Stimulated activated naive CD8-positive, alpha-beta T cell treated with anti-CD3 and anti-CD28 coated beads, Interleukin-15, Interleukin-2, amounts not matched to agents 100 ng/mL and 50 ng/mL, for 24 hours (primary cell): ENCODE results near the gene MOB2.

Experiments
- H3K27ac Mint-ChIP-seq: one replicate; pipeline ENCODE4 v1.8.0; 2021; ENCODE audit warnings: mild to moderate bottlenecking, mixed read lengths
- H3K27me3 Mint-ChIP-seq: one replicate; pipeline ENCODE4 v1.8.0; 2021; ENCODE audit warnings: mixed read lengths
- H3K36me3 Mint-ChIP-seq: one replicate; pipeline ENCODE4 v1.8.0; 2021; ENCODE audit warnings: low read depth, mixed read lengths
- H3K4me1 Mint-ChIP-seq: one replicate; pipeline ENCODE4 v1.8.0; 2021; ENCODE audit warnings: low read depth, mixed read lengths
- H3K4me3 Mint-ChIP-seq: one replicate; pipeline ENCODE4 v1.8.0; 2021; ENCODE audit warnings: mild to moderate bottlenecking, mixed read lengths
- H3K9me3 Mint-ChIP-seq: one replicate; pipeline ENCODE4 v1.8.0; 2021; ENCODE audit warnings: mixed read lengths

MOB2 gene

DNA sequence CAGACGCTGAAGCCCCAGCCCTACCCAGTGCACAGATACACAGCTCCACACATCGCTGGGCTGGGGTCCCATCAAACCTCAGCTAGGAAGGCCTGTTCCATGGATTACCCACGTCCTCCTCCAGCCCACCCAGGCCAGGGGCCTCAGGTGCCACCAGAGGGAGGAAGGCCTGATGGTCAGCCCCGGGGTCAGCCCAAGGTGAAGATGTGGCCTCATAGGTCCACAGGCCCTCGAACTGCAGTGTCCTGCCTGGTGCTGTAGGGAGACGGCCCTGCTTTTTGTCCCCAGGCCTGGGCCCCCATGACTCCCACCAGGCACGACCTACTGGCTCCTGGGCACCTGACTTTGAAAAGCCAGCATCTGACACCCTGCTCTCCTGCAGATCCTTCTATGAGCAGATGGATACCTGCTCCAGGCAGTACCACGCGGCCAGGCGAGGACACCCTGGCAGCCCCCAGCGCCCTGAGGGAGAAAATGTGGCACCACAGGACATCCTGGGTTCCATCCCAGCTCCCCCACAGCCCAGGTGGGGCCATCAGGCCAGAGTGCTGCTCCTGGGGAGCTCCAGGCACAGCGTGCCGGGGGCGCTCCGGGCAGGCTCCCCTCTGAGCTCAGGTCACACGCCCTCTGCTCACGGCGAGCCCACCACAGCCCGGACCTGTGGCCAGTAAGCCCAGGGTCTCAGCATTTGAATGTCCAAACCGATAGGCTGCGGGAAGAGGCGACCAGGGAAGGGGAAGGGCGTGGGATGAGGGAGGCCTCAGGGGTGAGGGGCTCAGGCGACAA, 15.8 kb upstream of the MOB2 start:
- H3K9me3 Mint-ChIP-seq = peaks cover 4% of the 10 kb centered on the region
- H3K4me1 Mint-ChIP-seq = peaks cover 18% of the 10 kb centered on the region
- H3K36me3 Mint-ChIP-seq = peaks cover 15% of the 10 kb centered on the region
- no peak overlapping the region for H3K4me3 Mint-ChIP-seq
- no peaks in the 10 kb centered on the region for H3K27me3 Mint-ChIP-seq
- no peak overlapping the region for H3K27ac Mint-ChIP-seq

DNA sequence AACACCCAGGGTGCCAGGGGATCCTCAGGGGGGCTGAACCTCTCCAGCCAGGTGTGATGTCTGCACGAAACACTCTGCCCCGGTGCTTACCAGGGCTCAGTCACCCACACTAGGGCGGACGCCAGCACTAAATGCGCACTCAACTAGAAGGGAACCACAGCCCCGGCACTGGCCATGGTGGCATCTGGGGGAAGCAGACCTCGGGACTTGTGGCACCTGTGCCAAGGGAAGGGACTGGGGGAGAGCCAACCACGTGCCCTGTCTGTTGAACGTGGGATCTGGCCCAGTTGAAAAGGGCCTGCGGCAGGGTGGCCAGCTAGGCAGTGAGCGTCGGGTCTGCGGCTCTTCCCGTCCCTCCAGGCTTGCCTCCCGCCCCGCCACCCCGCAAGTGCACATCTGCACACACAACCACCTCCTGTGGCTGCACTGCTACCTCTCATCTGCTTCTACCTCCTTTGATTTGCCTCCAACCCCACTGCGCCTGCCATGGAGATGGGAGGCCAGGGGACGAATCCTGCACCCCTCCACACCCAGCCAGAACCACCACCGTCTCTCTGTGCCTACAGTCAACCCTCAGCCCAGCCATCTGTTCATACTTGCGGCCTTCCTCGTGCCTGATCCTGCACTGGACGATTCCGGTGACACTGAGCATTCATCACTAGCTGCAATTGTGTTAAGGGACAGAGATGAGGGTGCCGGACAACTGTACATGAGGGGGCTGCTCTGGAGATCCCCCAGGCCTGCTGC, 15.0 kb upstream of the MOB2 start:
- peaks cover 15% of the 10 kb centered on the region for H3K36me3 Mint-ChIP-seq
- H3K4me1 Mint-ChIP-seq = peaks cover 26% of the 10 kb centered on the region
- H3K27ac Mint-ChIP-seq = no peak overlapping the region
- peaks cover 4% of the 10 kb centered on the region for H3K9me3 Mint-ChIP-seq
- H3K27me3 Mint-ChIP-seq = no peaks in the 10 kb centered on the region
- H3K4me3 Mint-ChIP-seq = no peak overlapping the region

DNA sequence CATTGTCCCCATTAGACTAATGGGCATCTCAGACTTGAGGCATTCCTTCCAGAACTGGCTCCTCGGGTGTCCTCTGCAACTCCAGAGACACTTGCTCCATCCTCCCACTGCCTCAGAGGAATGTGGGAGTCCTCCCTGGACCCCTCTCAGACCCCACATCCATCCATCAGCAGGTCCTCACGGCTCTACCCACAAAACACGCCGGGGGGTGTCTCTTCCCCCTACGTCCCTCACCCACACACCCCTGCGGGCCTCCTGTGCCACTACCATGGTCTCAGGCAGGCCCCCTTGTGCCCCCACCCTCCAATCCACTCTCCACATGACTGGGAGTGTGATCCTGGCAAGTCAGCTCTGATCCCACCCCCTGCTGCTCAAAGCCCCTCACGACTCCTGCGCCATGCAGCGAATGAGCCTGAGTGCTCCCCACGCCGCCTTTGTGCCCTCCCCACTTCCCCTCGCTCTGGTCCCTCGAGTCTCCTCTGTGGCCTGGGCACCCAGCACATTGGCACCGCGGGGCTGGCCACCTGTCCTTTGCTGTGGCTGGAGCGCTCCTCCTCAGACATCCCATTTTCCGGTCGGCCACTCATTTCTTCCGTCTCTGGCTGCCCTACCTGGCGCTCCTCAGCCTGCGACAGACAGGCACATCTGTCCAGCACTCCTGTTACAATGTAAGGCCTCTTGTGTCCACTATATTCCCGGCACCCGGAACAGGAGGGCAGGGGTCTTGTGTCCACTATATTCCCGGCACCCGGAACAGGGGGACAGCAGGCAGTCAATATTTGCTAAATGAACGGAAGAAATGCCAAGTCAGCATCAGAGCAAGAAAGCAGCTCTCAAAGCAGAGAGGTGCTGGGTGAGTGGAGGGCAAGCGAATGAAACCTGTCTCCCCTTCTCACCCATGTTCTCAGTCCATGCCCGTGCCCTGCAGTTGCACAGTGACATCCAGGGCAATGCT, 14.2 kb upstream of the MOB2 start:
- Mint-ChIP-seq H3K36me3 (peaks cover 23% of the 10 kb centered on the region), H3K4me1 (peaks cover 35% of the 10 kb centered on the region), H3K27me3 (no peaks in the 10 kb centered on the region), H3K9me3 (peaks cover 4% of the 10 kb centered on the region), H3K4me3 (no peak overlapping the region), H3K27ac (no peak overlapping the region)

DNA sequence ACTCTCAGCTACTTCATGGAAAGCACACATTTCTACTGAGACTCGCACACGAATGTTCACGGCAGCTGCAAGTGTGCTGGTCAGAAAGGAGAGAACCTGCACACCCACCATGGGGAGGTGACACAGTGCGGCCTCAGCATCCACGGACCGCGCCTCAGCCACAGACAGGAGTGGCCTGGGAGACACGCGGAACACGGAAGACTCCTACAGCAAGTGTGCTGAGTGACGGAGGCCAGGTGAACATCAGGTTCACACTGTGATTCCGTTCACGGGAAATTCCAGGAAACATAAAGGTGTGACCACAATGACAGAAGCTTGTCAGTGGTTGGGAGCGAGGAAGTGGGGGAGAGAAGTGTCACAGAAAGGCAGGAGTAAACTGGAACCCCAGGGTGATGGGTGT, 13.3 kb upstream of the MOB2 start:
- Mint-ChIP-seq H3K27ac (no peak overlapping the region), H3K36me3 (peaks cover 25% of the 10 kb centered on the region), H3K9me3 (peaks cover 4% of the 10 kb centered on the region), H3K27me3 (no peaks in the 10 kb centered on the region), H3K4me3 (no peak overlapping the region), H3K4me1 (peaks cover 36% of the 10 kb centered on the region)

DNA sequence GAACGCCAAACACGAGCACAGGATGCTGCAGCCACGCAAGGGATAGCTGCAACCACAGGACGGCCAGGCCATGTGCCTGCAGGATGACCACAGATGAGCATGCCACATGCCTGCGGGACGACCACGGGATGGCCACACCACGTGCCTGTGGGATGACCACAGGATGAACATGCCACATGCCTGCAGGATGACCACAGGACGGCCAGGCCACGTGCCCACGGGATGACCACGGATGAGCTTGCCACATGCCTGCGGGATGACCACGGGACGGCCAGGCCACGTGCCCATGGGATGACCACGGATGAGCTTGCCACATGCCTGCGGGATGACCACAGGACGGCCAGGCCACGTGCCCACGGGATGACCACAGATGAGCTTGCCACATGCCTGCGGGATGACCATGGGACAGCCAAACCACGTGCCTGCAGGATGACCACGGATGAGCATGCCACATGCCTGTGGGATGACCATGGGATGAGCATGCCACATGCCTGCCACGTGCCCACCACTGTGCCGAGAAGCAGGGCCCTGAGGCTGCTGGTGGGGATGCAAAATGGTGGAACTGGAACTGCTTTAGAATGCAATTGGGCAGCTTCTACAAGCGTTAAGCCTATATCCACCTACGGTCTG, 12.8 kb upstream of the MOB2 start:
- Mint-ChIP-seq H3K4me1 (peaks cover 41% of the 10 kb centered on the region), H3K27ac (no peak overlapping the region), H3K36me3 (peaks cover 25% of the 10 kb centered on the region), H3K9me3 (peaks cover 4% of the 10 kb centered on the region), H3K4me3 (no peak overlapping the region), H3K27me3 (no peaks in the 10 kb centered on the region)

DNA sequence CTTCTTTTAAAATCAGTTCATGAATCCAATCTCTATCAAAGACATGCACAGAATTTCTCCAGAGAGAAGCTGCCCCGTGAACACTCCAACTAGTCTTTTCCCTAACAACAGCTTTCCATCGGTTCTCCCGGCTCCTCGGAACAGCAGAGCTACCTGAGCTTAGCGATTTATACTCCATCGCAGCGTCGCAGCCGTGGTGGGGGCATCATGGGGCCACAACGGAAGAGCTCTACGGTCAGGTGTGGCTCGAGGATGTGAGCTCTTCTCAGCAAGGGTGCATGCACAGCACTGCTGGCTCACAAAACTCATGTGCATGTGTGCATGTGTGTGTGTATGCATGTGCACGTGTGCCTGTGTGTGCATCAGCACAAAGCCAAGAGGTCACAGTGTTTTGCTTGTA, 11.7 kb upstream of the MOB2 start:
- Mint-ChIP-seq H3K4me3 (no peak overlapping the region), H3K27ac (no peak overlapping the region), H3K4me1 (peaks cover 52% of the 10 kb centered on the region)

DNA sequence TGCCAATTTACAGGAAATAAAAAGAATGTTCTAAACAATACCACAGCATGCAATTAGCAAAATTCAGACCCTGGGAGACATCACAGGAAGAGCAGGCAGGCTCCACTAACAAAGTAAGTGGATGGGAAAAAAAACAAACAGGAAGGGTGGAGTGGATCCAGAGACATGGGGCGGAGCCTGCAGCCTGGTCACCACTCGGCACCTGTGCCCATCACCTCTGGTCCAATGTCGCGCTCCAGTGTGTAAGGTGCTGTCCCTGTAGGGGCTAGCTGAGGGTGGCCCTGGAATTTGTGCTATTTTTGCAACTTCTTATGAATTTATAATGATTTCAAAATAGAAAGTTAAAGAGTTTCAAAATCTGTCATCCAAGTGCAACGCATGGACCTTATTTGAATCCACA, 11.0 kb upstream of the MOB2 start:
- Mint-ChIP-seq H3K9me3 (peaks cover 4% of the 10 kb centered on the region), H3K4me1 (peaks cover 57% of the 10 kb centered on the region), H3K27me3 (no peaks in the 10 kb centered on the region), H3K27ac (no peak overlapping the region), H3K36me3 (peaks cover 25% of the 10 kb centered on the region), H3K4me3 (no peak overlapping the region)

More for the DNA sequence above, 11.7 kb upstream of the MOB2 start:
- H3K27me3 Mint-ChIP-seq = no peaks in the 10 kb centered on the region
- peaks cover 25% of the 10 kb centered on the region for H3K36me3 Mint-ChIP-seq
- peaks cover 4% of the 10 kb centered on the region for H3K9me3 Mint-ChIP-seq

DNA sequence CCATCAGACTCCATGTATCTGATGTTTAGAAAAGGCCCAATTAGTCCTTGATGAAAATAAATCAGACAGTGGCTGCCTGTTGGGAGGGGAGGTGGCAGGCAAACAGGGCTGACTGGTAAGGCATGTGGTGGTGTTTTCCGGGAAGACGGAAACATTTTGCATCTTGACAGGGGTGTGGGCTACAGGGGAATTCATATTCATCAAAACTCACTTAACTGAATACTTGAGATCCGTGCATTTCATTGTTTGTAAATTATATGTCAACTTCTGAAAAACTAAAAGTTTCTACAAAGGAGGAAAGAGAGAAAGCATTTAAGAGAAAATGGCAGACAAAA, 10.1 kb upstream of the MOB2 start:
- no peak overlapping the region for H3K27ac Mint-ChIP-seq
- H3K4me1 Mint-ChIP-seq = peaks cover 61% of the 10 kb centered on the region
- peaks cover 4% of the 10 kb centered on the region for H3K9me3 Mint-ChIP-seq
- H3K4me3 Mint-ChIP-seq = no peak overlapping the region
- no peaks in the 10 kb centered on the region for H3K27me3 Mint-ChIP-seq
- peaks cover 25% of the 10 kb centered on the region for H3K36me3 Mint-ChIP-seq

DNA sequence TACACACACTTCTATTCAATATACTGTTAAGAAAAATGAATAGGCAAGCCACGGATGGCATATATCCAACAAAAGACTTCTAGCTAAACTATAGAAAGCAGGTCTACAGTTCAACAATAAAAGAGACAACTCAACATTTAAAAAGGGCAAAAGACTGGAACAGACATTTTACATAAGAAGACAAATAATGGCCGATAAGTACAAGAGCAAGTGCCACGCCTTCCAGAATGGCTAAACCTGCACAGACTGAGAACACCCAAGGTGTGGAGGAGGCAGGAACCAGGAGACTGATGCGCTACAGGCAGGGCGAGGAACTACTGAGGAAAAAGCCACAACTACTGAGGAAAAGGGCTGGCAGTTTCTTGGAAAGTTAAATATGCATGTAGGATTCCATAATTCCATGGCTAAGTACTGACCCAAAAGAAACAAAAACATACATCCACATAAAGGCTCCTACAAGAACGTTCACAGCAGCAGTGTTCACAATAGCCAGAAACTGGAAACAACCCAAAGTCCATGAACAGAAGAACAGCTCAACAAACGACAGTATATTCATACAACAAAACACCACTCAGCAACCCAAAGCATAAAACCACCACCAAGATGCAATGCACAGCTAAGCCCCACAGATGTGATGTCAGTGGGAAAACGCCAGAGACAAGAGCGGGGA, 9.6 kb upstream of the MOB2 start:
- H3K27ac Mint-ChIP-seq = no peak overlapping the region
- H3K9me3 Mint-ChIP-seq = peaks cover 4% of the 10 kb centered on the region
- no peak overlapping the region for H3K4me3 Mint-ChIP-seq
- H3K36me3 Mint-ChIP-seq = peaks cover 25% of the 10 kb centered on the region
- H3K27me3 Mint-ChIP-seq = no peaks in the 10 kb centered on the region
- peaks cover 61% of the 10 kb centered on the region for H3K4me1 Mint-ChIP-seq

DNA sequence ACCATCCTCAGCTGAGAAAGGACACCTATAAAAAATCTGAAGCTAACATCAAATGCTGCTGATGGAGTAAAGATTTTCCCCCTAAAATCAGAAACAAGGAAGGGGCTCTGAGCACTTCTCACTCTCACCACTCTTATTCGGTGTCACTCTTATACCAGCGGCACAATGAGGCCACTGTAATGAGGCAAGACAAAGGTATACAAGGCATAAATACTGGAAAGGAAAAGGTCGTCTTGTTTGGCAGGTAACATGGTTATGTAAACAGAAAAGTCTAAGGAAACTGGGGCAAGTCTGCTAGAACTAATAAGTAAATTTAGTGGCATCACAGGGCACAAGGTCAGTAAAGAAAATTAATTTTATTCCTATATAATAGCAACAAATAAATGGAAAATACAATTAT, 8.1 kb upstream of the MOB2 start:
- Mint-ChIP-seq H3K27ac (no peak overlapping the region), H3K4me3 (no peak overlapping the region), H3K36me3 (peaks cover 17% of the 10 kb centered on the region), H3K9me3 (peaks cover 4% of the 10 kb centered on the region), H3K4me1 (peaks cover 61% of the 10 kb centered on the region), H3K27me3 (no peaks in the 10 kb centered on the region)

DNA sequence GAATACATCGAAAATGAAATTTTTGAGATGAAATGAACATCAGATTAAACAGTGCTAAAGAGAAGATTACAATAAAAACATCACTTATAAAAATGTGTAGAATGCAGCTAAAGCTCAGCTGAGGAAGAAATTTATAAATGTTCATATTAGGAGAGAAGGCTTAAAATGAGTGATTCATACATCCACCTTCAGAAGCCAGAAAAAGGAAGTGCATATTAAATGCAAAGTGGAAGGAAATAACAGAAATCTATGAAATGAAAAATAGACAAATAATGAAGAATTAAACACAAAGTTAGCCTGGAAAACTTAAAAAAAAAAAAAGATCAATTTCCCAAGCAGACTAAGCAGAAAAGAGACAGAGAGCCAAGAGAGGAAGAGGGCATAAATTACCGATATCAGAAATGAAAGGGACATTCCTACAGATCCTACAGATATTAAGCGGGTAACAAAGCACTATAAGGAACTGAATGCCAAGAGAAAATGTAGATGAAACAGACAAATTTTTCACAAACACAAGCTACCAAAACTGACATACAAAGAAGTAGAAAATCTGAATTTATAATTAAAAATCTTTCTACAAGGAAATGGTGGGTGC, 7.2 kb upstream of the MOB2 start:
- Mint-ChIP-seq H3K27me3 (no peaks in the 10 kb centered on the region), H3K4me3 (no peak overlapping the region), H3K27ac (no peak overlapping the region), H3K9me3 (peaks cover under 1% of the 10 kb centered on the region), H3K4me1 (peaks cover 61% of the 10 kb centered on the region), H3K36me3 (peaks cover 11% of the 10 kb centered on the region)

DNA sequence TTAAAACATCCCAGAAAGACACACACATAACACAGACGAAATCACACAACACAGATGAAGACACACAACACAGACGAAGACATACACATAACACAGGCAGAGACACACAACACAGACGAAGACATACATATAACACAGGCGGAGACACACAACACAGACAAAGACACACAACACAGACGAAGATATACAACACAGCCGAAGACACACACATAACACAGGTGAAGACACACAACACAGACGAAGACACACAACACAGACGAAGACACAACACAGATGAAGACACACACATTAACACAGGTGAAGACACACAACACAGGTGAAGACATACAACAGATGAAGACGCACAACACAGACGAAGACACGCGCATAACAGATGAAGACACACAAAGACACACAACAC, 4.8 kb upstream of the MOB2 start:
- Mint-ChIP-seq H3K4me1 (peaks cover 46% of the 10 kb centered on the region), H3K27me3 (no peaks in the 10 kb centered on the region), H3K27ac (no peak overlapping the region), H3K9me3 (no peaks in the 10 kb centered on the region), H3K36me3 (peaks cover 8% of the 10 kb centered on the region), H3K4me3 (no peak overlapping the region)

DNA sequence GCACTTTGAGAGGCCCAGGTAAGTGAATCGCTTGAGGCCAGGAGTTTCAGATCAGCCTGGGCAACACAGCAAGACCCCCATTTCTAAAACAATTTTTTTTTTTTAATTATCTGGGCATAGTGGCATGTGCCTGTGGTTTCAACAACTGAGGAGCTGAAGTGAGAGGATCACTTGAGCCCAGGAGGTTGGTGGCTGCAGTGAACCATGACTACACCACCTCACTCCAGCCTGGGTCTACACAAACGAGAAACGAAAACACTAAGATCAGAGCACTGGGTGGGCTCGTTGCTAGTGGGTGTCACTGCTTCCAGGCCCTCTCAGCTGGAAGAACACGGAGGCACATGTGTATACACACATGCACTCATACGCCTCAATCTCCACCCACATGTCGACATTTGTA, 4.1 kb upstream of the MOB2 start:
- peaks cover 1% of the 10 kb centered on the region for H3K36me3 Mint-ChIP-seq
- H3K27me3 Mint-ChIP-seq = no peaks in the 10 kb centered on the region
- H3K4me1 Mint-ChIP-seq = peaks cover 46% of the 10 kb centered on the region
- H3K9me3 Mint-ChIP-seq = no peaks in the 10 kb centered on the region
- H3K27ac Mint-ChIP-seq = no peak overlapping the region
- no peak overlapping the region for H3K4me3 Mint-ChIP-seq
